ENCODE results near the gene RCBTB1.

RCBTB1 gene

GRCh38 chr13:49579501-49579900 is 5.9 kb downstream of the RCBTB1 start:
- peaks cover 4% of the 10 kb centered on the region; the same call in 1 of the 2 replicates for H4K20me1 ChIP-seq (ENCODE audit: control insufficient read depth, insufficient read depth, low read depth, low read length)
- peaks cover 54% of the 10 kb centered on the region for H3K36me3 ChIP-seq (ENCODE audit: control insufficient read depth, low read length)
- H3K9me3 ChIP-seq (ENCODE audit: control insufficient read depth, insufficient read depth, low read length), result no peaks in the 10 kb centered on the region
- peaks cover 63% of the 10 kb centered on the region for H3K79me2 ChIP-seq (ENCODE audit: control insufficient read depth, low read length)
- H3K27me3 ChIP-seq (ENCODE audit: control insufficient read depth, low read length), result no peaks in the 10 kb centered on the region
- no peaks in the 10 kb centered on the region for H3K9me2 ChIP-seq (replicated peaks; ENCODE audit: control insufficient read depth, low read length)
- H3K4me2 ChIP-seq (ENCODE audit: low read length), result no peak overlapping the region
- H3F3A ChIP-seq (ENCODE audit: control insufficient read depth, insufficient read depth), result peaks cover 1% of the 10 kb centered on the region; the same call in 1 of the 2 replicates
- no peak for TF ChIP-seq EZH2phosphoT487 (IDR thresholded peaks at IDR 0.05; ENCODE audit: borderline replicate concordance, low read length)
- TF ChIP-seq CTCF (IDR thresholded peaks at IDR 0.05; ENCODE audit: low read depth, low read length, poor library complexity, severe bottlenecking), result no peak
- H3K4me1 ChIP-seq (ENCODE audit: control insufficient read depth, low read length), result peaks cover 33% of the 10 kb centered on the region
- no peak overlapping the region for H3K4me3 ChIP-seq (ENCODE audit: low read length)
- no peak overlapping the region for H3K27ac ChIP-seq (ENCODE audit: low read depth, low read length)

GRCh38 chr13:49571299-49572240 is 13.8 kb downstream of the RCBTB1 start:
- Histone ChIP-seq H4K20me1 (ENCODE audit: control insufficient read depth, insufficient read depth, low read depth, low read length) (no peaks in the 10 kb centered on the region), H3K4me1 (ENCODE audit: control insufficient read depth, low read length) (peaks cover 24% of the 10 kb centered on the region), H3K27ac (ENCODE audit: low read depth, low read length) (no peak overlapping the region), H3F3A (ENCODE audit: control insufficient read depth, insufficient read depth) (0 out of 2 replicates have a peak, but pooled peaks cover 2% of the 10 kb centered on the region), H3K27me3 (ENCODE audit: control insufficient read depth, low read length) (no peaks in the 10 kb centered on the region), H3K36me3 (ENCODE audit: control insufficient read depth, low read length) (peaks cover 22% of the 10 kb centered on the region), H3K4me3 (ENCODE audit: low read length) (no peak overlapping the region), H3K9me2 (replicated peaks; ENCODE audit: control insufficient read depth, low read length) (no peaks in the 10 kb centered on the region), H3K4me2 (ENCODE audit: low read length) (no peak overlapping the region), H3K9me3 (ENCODE audit: control insufficient read depth, insufficient read depth, low read length) (no peaks in the 10 kb centered on the region), H3K79me2 (ENCODE audit: control insufficient read depth, low read length) (peaks cover 38% of the 10 kb centered on the region)
- TF ChIP-seq EZH2phosphoT487 (IDR thresholded peaks at IDR 0.05; ENCODE audit: borderline replicate concordance, low read length) (no peak), CTCF (IDR thresholded peaks at IDR 0.05; ENCODE audit: low read depth, low read length, poor library complexity, severe bottlenecking) (no peak)

DNA sequence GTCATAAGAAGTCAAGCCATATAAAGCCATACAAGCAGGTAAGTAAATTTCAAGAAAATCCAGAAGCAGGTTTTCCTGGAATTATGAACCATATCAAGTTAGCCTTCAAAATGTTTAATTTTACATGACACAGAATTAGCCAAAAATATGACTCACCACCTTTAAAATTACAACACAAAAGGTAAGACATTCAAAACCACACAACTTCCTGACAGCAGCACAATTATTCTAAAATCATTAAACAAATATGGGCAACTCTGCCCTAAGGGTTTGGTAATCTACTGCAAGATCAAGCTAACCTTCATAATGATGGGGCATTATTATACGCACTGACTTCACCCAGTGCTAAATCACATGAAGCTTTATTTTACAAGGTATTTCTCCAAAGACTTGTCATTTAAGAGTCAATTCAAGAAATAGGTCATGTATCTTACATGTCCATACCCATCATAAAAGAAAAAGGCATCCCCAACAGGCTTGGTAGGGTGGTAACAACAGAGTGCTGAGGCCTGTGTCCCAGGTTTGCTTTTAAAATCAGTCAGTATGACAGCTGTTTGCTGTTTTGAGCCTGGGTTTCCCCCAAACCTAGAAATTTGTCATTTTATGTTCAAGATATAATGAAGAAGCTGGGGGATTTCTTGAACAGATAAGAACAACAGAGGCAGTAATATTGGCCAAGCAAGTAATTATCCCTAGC is 15.2 kb downstream of the RCBTB1 start:
- H3K4me2 ChIP-seq (ENCODE audit: low read length), result no peak overlapping the region
- peaks cover 22% of the 10 kb centered on the region for H3K4me1 ChIP-seq (ENCODE audit: control insufficient read depth, low read length)
- H3K27me3 ChIP-seq (ENCODE audit: control insufficient read depth, low read length), result no peaks in the 10 kb centered on the region
- peaks cover 21% of the 10 kb centered on the region for H3K36me3 ChIP-seq (ENCODE audit: control insufficient read depth, low read length)
- no peak overlapping the region for H3K27ac ChIP-seq (ENCODE audit: low read depth, low read length)
- H3K79me2 ChIP-seq (ENCODE audit: control insufficient read depth, low read length), result peaks cover 30% of the 10 kb centered on the region
- no peak overlapping the region for H3K4me3 ChIP-seq (ENCODE audit: low read length)
- H3F3A ChIP-seq (ENCODE audit: control insufficient read depth, insufficient read depth), result 0 out of 2 replicates have a peak, but pooled peaks cover 2% of the 10 kb centered on the region
- TF ChIP-seq CTCF (IDR thresholded peaks at IDR 0.05; ENCODE audit: low read depth, low read length, poor library complexity, severe bottlenecking) (no peak), EZH2phosphoT487 (IDR thresholded peaks at IDR 0.05; ENCODE audit: borderline replicate concordance, low read length) (no peak)
- H3K9me3 ChIP-seq (ENCODE audit: control insufficient read depth, insufficient read depth, low read length), result no peaks in the 10 kb centered on the region
- no peaks in the 10 kb centered on the region for H4K20me1 ChIP-seq (ENCODE audit: control insufficient read depth, insufficient read depth, low read depth, low read length)
- no peaks in the 10 kb centered on the region for H3K9me2 ChIP-seq (replicated peaks; ENCODE audit: control insufficient read depth, low read length)
